HEK293T (cell line): ENCODE results near the gene PARP12.

Experiments
- ARNT ChIP-seq: fragments of 450-650 bp; IDR thresholded peaks from 2 replicates; pipeline ENCODE4 v1.6.1; 2017; ENCODE audit warnings: mild to moderate bottlenecking
- BHLHE40 ChIP-seq: fragments of 450-650 bp; IDR thresholded peaks from 2 replicates; pipeline ENCODE4 v1.6.1; 2016; ENCODE audit warnings: mild to moderate bottlenecking, moderate library complexity, borderline replicate concordance
- ELF4 ChIP-seq: fragments of 450-650 bp; IDR thresholded peaks from 2 replicates; pipeline ENCODE4 v1.6.1; 2017; ENCODE audit warnings: antibody characterized with exemption
- FOXK2 ChIP-seq: fragments of 450-650 bp; IDR thresholded peaks from 2 replicates; pipeline ENCODE4 v1.6.1; 2016; ENCODE audit warnings: mild to moderate bottlenecking
- FOXM1 ChIP-seq: fragments of 450-650 bp; IDR thresholded peaks from 2 replicates; pipeline ENCODE4 v1.6.1; 2017; ENCODE audit warnings: mild to moderate bottlenecking, borderline replicate concordance
- L3MBTL2 ChIP-seq: fragments of 450-650 bp; conservative IDR thresholded peaks from 2 replicates; pipeline ENCODE4 v1.6.1; 2016; ENCODE audit warnings: mild to moderate bottlenecking
- PKNOX1 ChIP-seq: fragments of 450-650 bp; IDR thresholded peaks from 2 replicates; pipeline ENCODE4 v1.6.1; 2016
- SP1 ChIP-seq: fragments of 450-650 bp; IDR thresholded peaks from 2 replicates; pipeline ENCODE4 v1.6.1; 2017
- SUZ12 ChIP-seq: fragments of 450-650 bp; IDR thresholded peaks from 2 replicates; pipeline ENCODE4 v1.6.1; 2016; ENCODE audit warnings: mild to moderate bottlenecking
- TARDBP ChIP-seq: fragments of 450-650 bp; IDR thresholded peaks from 2 replicates; pipeline ENCODE4 v1.6.1; 2016
- ZNF384 ChIP-seq: fragments of 450-650 bp; IDR thresholded peaks from 2 replicates; pipeline ENCODE4 v1.6.1; 2016

- TF ChIP-seq SP1 (no peak), BHLHE40 (no peak), ELF4 (no peak), TARDBP (no peak), ZNF384 (no peak), FOXK2 (no peak), PKNOX1 (no peak), FOXM1 (no peak), SUZ12 (no peak), L3MBTL2 (no peak), ARNT (no peak)
Observed at GRCh38 chr7:140061607-140061930, 1.2 kb downstream of the PARP12 start.
